HG03064 (cell line): ENCODE data around the gene PREX1.

ENCODE experiments used
- ATAC-seq: cut with Tn5 transposase; IDR thresholded peaks from one replicate; pipeline ENCODE4 v1.9.1; 2021; ENCODE audit warnings: low read depth; ENCODE audit not compliant: unreplicated experiment

Gene PREX1

DNA sequence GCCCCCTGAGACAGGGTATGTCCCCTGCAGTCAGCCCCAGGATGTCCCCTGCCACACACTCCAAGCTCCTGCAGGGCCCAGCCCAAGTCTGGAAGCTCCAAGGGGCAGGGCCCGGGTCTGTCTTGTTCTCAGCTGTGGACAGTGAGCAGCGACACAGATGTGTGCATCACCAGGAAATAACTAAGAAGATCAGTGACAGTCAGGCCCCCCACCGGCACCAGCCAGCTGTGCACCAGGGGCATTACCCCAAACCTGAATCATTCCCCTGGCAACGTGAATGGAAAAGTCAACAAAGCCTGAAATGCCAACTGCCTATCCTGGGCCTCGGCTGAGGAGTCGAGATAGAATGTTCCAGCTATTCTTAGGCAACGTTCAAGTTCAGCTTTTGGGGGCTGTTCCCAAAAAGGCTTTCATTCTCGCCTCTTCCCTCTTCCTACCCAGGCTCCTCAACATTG is 105.0 kb downstream of the PREX1 start:
- no peak for ATAC-seq

DNA sequence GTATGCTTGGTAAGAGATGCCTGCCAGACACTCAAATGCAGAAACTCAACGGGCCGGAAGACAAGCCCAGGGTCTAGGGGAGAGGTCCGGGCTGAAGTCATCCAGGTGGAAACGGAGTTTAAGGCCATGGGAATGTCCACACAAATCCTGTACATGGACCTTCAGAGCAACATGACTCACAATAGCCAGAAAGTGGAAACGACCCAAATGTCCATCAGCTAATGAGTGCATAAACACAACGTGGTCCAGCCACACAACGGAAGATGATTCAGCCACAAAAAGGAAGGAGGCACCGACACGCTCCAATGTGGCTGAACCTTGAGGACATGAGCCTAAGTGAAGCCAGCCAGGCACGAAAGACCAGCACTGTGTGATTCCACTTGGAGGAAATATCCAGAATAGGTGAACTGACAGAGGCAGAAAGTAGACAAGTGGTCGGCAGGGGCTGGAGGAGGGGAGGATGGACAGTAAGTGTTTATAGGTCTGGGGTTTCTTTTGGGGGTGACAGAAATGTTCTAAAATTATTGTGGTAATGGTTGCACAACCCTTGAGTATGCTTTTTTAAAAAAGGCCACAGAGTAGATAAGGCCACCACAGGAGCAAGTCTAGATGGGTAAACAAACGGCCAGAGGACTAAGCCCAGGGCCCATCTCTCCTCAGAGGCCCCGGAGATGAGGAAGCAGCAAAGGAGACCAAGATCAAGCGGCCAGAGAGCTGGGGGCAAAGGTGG is 105.6 kb downstream of the PREX1 start:
- no peak for ATAC-seq

DNA sequence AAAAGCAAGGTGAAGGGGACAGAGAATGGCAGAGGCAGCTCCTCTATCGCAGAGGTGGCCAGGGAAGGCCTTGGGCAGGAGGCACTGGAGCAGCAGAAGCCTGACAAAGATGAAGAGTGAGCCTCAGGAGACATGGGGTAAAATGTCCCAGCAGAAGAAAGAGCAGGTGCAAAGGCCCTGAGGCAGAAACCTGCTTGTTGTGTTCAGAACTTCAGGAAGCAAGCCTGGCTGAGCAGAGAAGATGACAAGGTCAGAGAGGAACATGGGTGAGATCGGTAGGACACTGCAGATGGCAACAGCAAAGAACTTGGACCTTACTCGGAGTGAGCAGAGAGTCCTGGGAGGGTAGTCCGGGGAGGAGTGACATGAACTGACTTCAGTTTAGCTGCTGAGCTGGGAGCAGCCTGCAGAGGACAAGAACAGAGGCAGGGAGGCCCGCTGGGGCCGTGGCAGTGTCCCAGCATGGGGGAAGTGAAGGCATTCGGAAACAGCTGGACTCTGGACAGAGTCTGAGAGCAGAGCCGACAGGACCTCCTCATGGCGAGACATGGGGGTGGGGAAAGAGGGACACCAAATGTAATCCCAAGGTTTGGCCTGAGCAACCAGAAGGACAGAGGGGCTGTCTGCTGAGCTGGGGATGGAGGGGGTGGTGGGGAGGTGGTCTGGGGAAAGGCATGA is 106.3 kb downstream of the PREX1 start:
- ATAC-seq, result no peak

DNA sequence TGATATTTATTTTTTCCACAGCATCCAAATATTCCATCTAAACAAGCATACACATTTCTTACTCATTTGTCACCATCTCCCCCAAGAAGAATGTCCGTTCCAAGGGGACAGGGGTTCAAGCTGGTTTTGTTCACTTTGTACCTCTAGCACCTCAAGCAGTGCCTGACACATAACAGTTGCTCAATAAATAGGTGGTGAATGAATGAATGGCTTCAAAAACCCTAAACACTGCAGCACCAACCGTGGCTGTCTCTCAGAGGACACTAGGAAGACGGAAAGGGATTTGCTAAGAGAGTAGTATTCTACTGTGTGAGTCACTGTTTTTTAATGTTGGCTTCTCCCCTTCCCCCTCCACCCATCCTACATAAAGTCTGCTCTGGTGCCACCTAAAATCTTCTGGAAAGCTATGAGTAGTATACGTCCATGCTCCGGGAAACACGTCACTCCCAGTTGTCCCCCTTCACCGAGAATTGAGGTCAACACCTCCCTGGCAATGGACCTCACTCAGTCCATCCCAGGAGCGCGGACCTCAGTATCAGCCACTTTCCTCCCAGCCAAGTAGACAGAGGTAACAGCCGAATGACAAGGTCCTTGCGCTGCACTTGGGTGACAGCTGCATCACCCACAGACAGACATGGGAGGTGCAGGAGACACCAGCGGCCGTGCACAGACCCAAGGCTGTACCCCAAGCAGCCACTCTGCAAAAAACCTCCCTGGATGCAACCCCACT is 107.4 kb downstream of the PREX1 start:
- no peak for ATAC-seq

DNA sequence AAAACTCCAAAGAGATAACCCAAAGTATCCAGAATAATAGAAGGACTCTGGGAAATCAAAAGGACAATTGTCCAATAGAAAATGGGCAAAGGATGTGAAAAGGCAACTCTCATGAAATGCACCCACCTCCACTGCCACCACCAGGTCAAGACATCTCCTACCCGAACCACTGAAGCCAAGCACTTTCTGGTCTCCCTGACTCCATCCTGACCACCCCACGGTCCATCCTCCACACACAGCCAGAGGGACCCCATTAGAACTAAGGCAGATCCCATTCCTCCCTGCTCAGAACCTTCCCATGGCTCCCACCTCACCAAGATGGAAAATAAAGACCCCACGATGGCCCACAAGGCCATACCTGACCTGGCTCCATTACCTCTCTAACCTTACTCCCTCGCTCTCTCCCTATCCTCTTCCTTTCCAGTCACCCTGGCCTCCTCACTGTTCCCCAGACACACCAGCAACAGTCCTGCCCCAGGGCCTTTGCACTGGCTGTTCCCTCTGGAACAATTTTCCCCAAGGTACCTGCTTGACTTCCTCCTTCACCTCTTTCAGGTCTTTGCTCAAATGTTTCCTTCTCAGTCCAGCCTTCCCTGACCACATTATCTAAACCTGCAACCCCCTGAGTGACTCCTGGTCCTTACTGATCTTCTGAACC is 108.1 kb downstream of the PREX1 start:
- ATAC-seq, result no peak

DNA sequence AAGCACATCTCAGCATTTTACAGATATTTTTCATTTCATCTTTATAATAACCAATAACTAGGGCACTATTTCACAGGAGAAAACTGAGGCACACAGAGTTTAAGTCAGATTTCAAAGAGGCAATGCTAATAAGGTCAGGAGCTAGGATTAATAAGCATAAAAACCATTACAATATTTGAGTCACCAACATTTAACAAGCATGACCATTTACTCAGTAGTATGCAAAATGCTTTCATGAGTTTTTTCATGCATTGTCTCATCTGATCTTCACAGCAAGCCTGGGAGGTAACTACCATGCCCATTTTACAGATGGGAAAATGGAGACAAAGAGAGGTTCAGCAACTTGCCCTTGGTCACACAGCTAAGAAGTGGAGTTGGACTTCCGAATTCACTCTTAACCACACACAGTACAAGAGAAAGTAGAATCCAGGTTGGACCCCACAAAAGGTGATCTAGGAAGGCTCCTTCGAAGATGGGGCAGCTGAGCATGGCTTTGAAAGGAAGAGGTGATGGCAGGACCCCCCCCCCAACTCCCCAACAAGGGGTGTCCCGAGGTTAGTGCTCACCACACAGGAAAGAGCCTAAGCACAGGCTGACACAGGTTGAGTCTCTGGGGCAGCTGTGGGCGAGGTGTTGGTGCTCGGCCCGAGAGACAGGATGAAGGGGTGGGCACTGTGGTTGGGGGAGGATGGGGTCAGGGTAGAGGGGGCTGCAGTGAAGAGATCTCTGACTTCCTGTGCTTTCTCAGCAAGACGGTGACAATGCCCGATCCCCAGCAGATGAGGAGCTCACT is 108.8 kb downstream of the PREX1 start:
- ATAC-seq, result no peak

DNA sequence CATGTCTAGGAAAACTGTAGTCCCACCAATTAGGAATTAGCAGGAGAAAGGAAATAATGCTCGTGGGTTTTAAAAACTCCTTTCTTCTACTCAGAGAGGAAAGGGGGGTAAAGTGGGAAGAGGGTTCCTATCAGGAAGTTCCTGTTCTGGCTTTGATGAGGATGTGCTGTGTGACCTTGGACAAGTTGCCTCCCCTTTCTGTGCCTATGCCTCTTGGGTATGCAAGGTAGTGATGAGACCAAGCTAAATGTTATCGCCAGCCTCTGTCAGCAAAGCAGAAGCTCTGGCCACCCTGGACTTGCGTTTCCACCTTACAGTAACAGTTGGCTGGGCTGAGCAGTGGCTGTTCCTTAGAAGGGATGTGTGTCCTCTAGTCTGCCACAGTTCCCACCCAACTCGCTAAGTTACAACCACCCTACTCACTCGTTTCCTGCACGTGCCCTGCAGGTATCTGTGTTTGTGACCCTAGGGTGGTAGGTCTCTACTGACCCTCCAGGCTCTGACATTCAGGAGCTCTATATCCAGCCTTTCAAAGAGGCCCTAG is 110.0 kb downstream of the PREX1 start:
- ATAC-seq, result no peak

DNA sequence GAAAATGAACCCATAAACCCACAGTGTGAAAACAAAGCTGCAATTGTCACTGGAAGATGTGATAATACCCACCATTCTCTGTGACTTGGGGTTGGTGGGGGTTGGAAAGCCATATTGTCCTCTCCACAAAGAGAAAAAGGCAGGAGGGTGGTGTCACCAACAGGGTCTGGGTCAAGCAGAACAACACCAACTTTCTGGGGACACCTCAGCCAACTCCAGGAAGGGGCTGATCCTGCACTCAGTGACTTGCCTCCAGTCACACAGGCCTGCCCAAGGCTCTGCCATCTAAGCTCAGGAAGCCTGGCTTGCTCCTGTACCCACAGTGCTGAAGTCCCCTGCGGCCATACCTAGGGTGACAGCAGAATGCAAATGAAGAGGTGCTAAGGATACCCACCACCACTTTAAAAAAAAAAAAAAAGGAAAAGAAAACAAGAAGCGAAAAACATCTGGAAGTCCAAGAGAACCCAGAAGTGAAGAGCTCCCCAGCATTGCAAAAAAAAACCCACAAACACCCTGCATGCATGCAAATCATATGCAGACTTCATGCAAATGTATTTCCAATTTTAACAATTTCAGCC is 110.6 kb downstream of the PREX1 start:
- no peak for ATAC-seq

DNA sequence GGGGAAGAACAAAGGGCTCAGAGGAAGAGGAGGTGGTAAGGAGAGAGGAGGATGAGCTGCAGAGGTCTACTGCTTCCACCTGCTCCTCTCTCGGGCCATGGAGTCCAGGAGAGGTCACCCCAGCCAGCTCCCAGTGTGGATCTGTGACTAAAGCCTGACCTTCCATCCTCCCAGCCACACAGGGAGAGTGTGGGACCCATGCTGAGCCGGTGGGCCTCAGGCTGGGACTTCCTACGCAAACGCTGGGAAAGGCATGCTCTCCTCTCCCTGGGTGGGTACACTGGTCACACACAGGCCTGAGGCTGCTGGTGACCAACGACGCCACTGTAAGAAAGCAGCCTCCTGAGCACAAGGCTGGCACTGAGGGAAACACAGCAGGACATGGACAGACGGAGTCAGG is 111.3 kb downstream of the PREX1 start:
- ATAC-seq, result no peak

DNA sequence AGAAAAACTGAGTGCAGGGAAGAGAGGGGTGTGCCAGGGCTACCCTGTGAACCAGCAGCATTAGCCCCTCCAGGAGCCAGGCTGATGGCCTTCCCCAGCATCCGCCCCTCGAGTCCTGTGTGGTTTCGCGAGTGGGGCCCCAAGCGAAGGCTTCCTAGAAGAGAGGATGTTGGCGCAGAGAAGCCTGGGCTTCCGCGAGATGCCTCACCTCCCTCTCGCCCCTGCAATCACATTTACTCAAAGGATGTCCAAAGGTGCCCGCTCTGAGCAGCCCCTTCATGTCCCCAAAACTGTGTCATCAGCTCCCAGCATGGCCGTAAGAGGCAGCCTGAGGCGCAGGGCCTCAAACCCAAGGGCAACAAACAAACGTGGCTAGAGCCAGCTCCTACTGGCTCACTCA is 111.7 kb downstream of the PREX1 start:
- no peak for ATAC-seq

DNA sequence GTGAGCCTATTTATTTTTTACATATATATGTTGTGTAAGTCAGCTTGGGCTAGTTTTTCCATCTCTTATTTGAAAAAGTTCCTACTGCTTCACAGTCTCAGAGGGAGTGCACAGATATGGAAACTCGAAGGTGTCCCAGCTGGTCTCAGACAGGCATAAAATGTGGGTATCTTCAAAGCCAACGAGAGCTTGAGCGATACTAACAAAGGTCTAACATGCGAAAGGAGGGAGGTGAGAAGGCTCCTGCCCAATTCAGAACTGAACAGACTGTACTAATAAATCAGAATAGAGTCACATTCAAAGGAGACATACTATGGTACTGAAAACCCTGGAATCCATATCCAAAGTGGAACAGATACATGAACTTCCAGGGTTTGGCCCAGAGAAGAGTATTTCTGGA is 113.0 kb downstream of the PREX1 start:
- no peak for ATAC-seq

DNA sequence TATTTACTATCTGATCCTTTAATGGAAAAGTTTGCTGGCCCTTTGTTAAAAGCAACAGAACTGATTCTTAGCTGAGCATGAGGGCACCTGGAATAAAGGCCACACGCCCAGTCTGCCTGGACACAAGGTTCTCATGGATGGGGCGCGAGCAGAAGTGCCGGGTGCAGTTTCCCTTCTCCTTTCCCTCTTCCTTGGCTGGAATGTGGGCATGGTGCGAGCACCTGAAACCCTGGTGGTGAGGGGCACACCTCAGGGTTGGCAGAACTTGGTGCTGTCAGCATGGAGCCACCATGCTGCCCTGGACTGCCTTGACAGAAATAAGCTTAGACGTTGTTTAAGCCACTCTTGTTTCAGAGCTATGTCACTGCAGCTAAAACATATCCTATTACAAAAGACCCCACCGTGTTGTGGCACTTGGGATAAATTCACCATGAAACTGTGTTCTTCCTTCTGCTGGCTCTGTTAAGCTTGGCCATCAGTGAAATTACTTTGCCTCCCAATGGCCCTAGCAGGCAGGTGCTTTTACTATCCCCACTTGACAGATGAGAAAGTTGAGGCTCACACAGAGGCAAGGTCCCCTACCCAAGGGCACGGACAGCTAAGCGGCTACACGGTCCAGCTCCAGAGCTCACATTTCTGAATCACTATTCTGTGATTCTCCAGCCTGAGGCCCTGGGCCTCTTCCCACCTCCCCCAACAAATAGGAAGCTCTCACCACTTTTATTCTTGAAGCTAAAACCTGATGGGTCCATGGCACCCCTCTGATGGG is 115.9 kb downstream of the PREX1 start:
- no peak for ATAC-seq

DNA sequence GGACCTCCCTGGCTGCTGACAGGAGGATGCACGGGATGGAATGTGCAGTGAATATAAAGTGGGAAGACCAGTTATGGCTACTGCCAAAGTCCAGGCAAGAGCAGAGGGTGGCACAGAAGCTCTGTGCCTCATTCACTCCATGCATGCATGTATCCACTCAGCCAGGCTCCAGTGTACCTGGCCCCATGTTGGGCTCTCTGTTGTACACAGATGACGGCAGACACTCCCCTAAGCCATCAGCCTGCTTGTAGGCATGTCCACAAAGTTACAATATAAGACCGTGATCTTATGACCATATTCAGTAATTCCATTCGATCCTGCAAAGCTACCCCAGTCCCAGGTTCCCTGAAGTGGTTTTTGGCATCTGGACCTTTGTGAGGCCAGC is 116.8 kb downstream of the PREX1 start:
- no peak for ATAC-seq

DNA sequence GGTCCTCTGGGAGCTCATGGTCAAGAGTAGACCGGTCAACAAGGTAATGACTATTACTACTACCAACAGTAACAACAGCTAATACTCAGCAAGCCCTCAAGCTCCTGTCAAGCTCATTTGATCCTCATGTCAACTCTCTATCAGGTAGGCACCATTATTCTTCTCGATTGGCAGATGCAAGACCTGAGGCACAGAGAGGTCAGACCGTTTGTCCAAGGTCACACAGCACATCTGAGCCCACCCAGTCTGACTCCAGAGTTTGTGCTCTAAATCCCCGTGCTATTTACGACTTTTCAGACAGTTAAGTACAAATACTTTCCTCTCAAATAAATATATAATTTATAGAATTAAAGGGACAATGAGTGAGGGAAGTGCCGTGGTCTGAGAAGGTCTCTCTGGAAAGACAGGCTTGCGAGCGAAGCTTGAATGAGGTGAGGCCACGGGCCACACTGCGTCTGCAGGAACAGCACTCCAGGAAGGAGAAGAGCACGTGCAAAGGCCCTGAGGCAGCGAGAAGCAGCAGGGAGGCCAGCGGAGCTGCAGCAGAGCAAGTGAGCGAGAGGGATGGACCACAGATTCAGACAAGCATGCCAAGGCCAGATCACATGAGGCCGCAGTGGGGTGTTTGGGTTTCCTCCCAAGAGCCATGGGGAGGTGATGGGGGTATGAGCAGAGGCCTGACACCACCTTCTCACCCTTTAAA is 117.3 kb downstream of the PREX1 start:
- no peak for ATAC-seq

DNA sequence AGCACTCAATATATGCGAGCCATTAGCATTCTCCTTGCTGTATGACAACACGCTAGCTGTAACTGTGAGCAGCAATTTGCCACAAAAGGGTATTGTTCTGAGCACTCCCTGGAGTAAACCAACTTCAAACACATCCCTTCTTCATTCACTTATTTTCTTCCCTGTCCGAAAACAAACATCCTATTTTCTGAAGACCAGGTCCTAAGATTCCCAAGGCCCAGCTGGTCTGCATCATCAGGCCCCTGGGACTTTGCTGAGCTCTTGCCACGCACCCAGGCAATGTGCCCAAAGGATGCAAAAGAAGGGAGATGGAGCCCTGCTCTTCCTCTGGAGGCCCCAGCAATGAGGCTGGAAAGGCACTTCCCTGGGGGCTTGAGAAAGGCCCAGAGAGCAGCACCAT is 118.1 kb downstream of the PREX1 start:
- no peak for ATAC-seq

DNA sequence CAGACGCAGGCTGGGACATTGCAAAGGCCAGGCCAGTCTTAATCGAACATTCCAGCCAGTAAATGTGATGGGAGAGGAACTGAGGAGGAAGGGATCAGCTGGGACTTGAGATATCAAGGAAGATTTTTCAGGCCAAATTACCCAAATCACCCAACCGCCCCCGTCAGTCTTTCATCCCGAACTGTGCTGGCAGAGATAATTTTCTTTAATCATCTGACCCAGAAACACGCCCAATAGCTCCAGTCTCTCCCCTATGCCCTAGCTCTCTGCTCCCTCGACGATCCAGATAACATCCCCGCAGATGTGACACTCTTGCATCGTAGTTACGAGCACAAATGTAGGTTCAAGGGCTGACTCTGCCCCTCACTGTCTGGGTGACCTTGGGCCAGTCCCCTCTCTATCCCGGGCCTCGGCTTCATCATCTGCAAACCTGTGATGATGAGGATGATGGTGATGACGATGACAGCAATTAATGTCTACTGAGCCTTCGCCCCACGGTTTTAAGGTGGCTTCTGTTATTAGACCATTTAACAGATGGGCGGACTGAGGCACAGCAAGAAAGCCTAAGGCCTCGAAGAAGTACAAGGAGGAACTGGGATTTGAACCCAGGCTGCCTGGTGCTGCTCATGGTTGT is 118.6 kb downstream of the PREX1 start:
- ATAC-seq, result no peak

DNA sequence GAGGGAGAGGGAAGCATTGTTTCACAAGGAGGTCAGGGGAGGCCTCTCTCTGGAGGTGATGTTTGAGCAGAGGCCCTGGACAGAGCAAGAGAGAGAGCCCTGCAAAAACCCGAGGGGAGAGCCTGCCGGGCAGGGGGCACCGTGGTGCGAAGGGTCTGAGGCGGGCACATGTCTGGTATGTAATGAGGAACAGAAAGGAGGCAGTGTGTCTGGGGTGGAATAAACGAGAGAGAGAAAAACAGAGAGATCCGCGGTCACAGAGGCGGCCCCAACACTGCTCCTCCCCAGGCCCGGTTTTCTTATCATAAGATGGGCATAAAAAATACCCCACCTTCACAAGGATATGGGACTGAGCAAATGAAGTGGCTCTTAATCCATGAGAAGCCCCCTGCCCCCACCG is 119.2 kb downstream of the PREX1 start:
- ATAC-seq, result no peak

DNA sequence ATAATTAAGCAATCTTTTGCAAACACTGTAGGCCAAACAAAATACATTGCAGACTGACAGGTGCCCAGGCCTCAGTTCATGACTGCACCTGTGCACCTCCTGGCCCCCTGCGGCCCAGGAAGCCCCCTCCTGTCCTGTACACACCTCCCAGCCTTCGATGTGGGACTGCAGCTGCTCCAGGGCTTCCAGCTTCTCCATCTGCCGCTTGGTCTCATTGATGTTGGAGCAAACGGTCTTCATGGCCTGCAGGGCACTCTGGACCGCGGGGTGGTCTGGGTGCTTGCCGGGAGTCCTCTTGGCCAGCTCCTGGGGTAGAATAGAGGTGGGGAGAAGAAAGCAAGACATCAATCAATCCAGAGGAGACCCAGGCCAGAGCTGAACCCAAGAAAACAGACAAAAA is 119.7 kb downstream of the PREX1 start:
- ATAC-seq, result no peak
